Germinal center (tissue), 1 donor: ENCODE results near the gene GPC6.
"Not testable (repeated sequence)": the region's sequence is repeated elsewhere in the genome, so short reads cannot be mapped to it uniquely, and the experiment has no call there.

Source experiments
- DNase-seq: peaks from one replicate; pipeline ENCODE4 v3.0.0; 2012; ENCODE audit warnings: mixed read lengths, low spot score

The GPC6 gene

GRCh38 chr13:93226623-93227279, at the start of gene GPC6:
GPC6 (plus strand) TSS chr13:93226807.
- DNase-seq = no peak

GRCh38 chr13:93180356-93180969, 46.1 kb upstream of the GPC6 start:
- DNase-seq = no peak

GRCh38 chr13:93182406-93182805, 44.2 kb upstream of the GPC6 start:
- no peak for DNase-seq

- DNase-seq = no peak
Observed at GRCh38 chr13:93183302-93183701, 43.3 kb upstream of the GPC6 start.

GRCh38 chr13:93190006-93190405, 36.6 kb upstream of the GPC6 start:
- DNase-seq = no peak

- no peak for DNase-seq
Observed at GRCh38 chr13:93193682-93194081, 32.9 kb upstream of the GPC6 start.

GRCh38 chr13:93199856-93200255, 26.8 kb upstream of the GPC6 start:
- DNase-seq = no peak

GRCh38 chr13:93200626-93201025, 26.0 kb upstream of the GPC6 start:
- no peak for DNase-seq

- DNase-seq = no peak
Observed at GRCh38 chr13:93201992-93202558, 24.5 kb upstream of the GPC6 start.

- not testable (repeated sequence) for DNase-seq
Observed at GRCh38 chr13:93206778-93207392, 19.7 kb upstream of the GPC6 start.

- DNase-seq = no peak
Observed at GRCh38 chr13:93216122-93216521, 10.5 kb upstream of the GPC6 start.

GRCh38 chr13:93217721-93218261, 8.8 kb upstream of the GPC6 start:
- no peak for DNase-seq

- no peak for DNase-seq
Observed at GRCh38 chr13:93218583-93218982, 8.0 kb upstream of the GPC6 start.

GRCh38 chr13:93220073-93220472, 6.5 kb upstream of the GPC6 start:
- no peak for DNase-seq

GRCh38 chr13:93222976-93223375, 3.6 kb upstream of the GPC6 start:
- DNase-seq = no peak

GRCh38 chr13:93224535-93224934, 2.1 kb upstream of the GPC6 start:
- DNase-seq = no peak

GRCh38 chr13:93225610-93226009, 997 bp upstream of the GPC6 start:
- DNase-seq = no peak

GRCh38 chr13:93226065-93226622, 463 bp upstream of the GPC6 start:
- no peak for DNase-seq

- no peak for DNase-seq
Observed at GRCh38 chr13:93227280-93227877, 772 bp downstream of the GPC6 start.

- no peak for DNase-seq
Observed at GRCh38 chr13:93227878-93228642, 1.5 kb downstream of the GPC6 start.

- DNase-seq = no peak
Observed at GRCh38 chr13:93228643-93228937, 2.0 kb downstream of the GPC6 start.
